ENCODE data around the gene TRPV4. TPM values are rescaled to one million over a fixed set of nuclear protein-coding genes. Genes with fewer than 3 reads are reported as not detected.
A peak's percentile ranks its signal among the peaks of the same experiment; 100 is the strongest.

Gene TRPV4
- total RNA-seq, 1 experiment from 2014 or later: 2.9 TPM

DNA sequence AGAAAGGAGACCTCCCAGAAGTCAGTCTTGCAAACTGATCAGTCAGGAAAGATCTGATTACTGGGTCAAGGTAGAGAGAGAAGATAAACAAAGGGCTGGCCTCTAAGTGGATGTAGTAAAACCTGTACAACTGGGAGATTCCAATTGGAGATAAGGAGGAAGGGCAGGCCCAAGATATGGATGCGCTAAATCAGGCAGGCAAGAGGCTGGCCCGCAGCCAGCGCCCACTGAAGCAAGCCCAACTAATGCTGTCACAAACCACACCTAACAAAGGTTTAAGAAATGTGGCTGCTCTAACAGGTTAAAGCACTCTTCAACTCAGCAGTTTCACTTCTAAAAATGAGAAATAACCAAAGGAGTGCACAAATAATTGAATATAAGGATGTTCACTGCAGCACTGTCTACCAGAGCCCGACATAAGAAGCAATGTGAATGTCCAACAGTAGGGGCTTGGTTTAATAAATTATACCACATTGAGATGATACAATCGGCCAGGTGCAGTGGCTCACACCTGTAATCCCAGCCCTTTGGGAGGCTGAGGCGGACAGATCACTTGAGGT lies 42.5 kb upstream of the TRPV4 start (continued):
- TF ChIP-seq, protein P1, sequence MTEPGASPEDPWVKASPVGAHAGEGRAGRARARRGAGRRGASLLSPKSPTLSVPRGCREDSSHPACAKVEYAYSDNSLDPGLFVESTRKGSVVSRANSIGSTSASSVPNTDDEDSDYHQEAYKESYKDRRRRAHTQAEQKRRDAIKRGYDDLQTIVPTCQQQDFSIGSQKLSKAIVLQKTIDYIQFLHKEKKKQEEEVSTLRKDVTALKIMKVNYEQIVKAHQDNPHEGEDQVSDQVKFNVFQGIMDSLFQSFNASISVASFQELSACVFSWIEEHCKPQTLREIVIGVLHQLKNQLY (CRISPR knock-in tag; IDR thresholded peaks at IDR 0.05): no peak

GRCh38 chr12:109873653-109874052 lies 40.5 kb upstream of the TRPV4 start:
- Mint-ChIP-seq H3K27me3 (ENCODE audit: low read depth) (no peaks in the 10 kb centered on the region), H3K4me1 (peaks cover 30% of the 10 kb centered on the region), H3K9me3 (no peaks in the 10 kb centered on the region), H3K36me3 (no peaks in the 10 kb centered on the region), H3K27ac (no peak overlapping the region), H3K4me3 (no peak overlapping the region)
- ATAC-seq (no peak), DNase-seq (ENCODE audit: low spot score) (no peak)
- no peak for TF ChIP-seq NFE2L1 (CRISPR knock-in tag; IDR thresholded peaks at IDR 0.05)
- no peak for TF ChIP-seq TP53 (CRISPR knock-in tag; IDR thresholded peaks at IDR 0.05)
- no peak for TF ChIP-seq FOXJ3 (CRISPR knock-in tag; IDR thresholded peaks at IDR 0.05; ENCODE audit: borderline replicate concordance)
- TF ChIP-seq, protein P2, sequence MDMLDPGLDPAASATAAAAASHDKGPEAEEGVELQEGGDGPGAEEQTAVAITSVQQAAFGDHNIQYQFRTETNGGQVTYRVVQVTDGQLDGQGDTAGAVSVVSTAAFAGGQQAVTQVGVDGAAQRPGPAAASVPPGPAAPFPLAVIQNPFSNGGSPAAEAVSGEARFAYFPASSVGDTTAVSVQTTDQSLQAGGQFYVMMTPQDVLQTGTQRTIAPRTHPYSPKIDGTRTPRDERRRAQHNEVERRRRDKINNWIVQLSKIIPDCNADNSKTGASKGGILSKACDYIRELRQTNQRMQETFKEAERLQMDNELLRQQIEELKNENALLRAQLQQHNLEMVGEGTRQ (CRISPR knock-in tag; IDR thresholded peaks at IDR 0.05): no peak
- CTCF ChIA-PET: interaction anchor here (1.3 to 2.3 kb wide), 2 partner anchors 28 to 38 kb away, joined by 3 to 5 read pairs; no protein-coding TSS in a partner anchor
- POLR2A ChIA-PET: interaction anchor here (0.7 kb wide), 1 partner anchor 28 kb away, joined by 8 read pairs; no protein-coding TSS in a partner anchor

GRCh38 chr12:109871668-109872314 lies 38.6 kb upstream of the TRPV4 start:
- H3K4me3 Mint-ChIP-seq: no peak overlapping the region
- H3K4me1 Mint-ChIP-seq: peaks cover 12% of the 10 kb centered on the region
- no peaks in the 10 kb centered on the region for H3K36me3 Mint-ChIP-seq
- CTCF ChIA-PET: interaction anchor here (2.3 to 2.6 kb wide), 2 partner anchors 18 to 27 kb away, joined by 5 to 11 read pairs; no protein-coding TSS in a partner anchor
- H3K9me3 Mint-ChIP-seq: no peaks in the 10 kb centered on the region
- no peak for TF ChIP-seq CREB1 (CRISPR knock-in tag; IDR thresholded peaks at IDR 0.05)
- no peak for TF ChIP-seq ZNF138 (CRISPR knock-in tag; conservative IDR thresholded peaks at IDR 0.05)
- TF ChIP-seq FOXK1 (CRISPR knock-in tag; IDR thresholded peaks at IDR 0.05): no peak
- TF ChIP-seq, protein P3, sequence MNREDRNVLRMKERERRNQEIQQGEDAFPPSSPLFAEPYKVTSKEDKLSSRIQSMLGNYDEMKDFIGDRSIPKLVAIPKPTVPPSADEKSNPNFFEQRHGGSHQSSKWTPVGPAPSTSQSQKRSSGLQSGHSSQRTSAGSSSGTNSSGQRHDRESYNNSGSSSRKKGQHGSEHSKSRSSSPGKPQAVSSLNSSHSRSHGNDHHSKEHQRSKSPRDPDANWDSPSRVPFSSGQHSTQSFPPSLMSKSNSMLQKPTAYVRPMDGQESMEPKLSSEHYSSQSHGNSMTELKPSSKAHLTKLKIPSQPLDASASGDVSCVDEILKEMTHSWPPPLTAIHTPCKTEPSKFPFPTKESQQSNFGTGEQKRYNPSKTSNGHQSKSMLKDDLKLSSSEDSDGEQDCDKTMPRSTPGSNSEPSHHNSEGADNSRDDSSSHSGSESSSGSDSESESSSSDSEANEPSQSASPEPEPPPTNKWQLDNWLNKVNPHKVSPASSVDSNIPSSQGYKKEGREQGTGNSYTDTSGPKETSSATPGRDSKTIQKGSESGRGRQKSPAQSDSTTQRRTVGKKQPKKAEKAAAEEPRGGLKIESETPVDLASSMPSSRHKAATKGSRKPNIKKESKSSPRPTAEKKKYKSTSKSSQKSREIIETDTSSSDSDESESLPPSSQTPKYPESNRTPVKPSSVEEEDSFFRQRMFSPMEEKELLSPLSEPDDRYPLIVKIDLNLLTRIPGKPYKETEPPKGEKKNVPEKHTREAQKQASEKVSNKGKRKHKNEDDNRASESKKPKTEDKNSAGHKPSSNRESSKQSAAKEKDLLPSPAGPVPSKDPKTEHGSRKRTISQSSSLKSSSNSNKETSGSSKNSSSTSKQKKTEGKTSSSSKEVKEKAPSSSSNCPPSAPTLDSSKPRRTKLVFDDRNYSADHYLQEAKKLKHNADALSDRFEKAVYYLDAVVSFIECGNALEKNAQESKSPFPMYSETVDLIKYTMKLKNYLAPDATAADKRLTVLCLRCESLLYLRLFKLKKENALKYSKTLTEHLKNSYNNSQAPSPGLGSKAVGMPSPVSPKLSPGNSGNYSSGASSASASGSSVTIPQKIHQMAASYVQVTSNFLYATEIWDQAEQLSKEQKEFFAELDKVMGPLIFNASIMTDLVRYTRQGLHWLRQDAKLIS (CRISPR knock-in tag; IDR thresholded peaks at IDR 0.05; ENCODE audit: borderline replicate concordance): no peak
- TF ChIP-seq, protein P4, sequence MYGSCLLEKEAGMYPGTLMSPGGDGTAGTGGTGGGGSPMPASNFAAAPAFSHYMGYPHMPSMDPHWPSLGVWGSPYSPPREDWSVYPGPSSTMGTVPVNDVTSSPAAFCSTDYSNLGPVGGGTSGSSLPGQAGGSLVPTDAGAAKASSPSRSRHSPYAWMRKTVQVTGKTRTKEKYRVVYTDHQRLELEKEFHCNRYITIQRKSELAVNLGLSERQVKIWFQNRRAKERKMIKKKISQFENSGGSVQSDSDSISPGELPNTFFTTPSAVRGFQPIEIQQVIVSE (CRISPR knock-in tag; IDR thresholded peaks at IDR 0.05; ENCODE audit: borderline replicate concordance): no peak
- TF ChIP-seq ELF4 (CRISPR knock-in tag; IDR thresholded peaks at IDR 0.05; ENCODE audit: low read depth): no peak
- no peak for TF ChIP-seq ZNF317 (CRISPR knock-in tag; IDR thresholded peaks at IDR 0.05; ENCODE audit: borderline replicate concordance, low read depth)
- no peak for TF ChIP-seq CREM (CRISPR knock-in tag; IDR thresholded peaks at IDR 0.05)
- TF ChIP-seq, protein P5, sequence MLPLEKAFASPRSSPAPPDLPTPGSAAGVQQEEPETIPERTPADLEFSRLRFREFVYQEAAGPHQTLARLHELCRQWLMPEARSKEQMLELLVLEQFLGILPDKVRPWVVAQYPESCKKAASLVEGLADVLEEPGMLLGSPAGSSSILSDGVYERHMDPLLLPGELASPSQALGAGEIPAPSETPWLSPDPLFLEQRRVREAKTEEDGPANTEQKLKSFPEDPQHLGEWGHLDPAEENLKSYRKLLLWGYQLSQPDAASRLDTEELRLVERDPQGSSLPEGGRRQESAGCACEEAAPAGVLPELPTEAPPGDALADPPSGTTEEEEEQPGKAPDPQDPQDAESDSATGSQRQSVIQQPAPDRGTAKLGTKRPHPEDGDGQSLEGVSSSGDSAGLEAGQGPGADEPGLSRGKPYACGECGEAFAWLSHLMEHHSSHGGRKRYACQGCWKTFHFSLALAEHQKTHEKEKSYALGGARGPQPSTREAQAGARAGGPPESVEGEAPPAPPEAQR (CRISPR knock-in tag; IDR thresholded peaks at IDR 0.05): no peak
- TF ChIP-seq, protein P6, sequence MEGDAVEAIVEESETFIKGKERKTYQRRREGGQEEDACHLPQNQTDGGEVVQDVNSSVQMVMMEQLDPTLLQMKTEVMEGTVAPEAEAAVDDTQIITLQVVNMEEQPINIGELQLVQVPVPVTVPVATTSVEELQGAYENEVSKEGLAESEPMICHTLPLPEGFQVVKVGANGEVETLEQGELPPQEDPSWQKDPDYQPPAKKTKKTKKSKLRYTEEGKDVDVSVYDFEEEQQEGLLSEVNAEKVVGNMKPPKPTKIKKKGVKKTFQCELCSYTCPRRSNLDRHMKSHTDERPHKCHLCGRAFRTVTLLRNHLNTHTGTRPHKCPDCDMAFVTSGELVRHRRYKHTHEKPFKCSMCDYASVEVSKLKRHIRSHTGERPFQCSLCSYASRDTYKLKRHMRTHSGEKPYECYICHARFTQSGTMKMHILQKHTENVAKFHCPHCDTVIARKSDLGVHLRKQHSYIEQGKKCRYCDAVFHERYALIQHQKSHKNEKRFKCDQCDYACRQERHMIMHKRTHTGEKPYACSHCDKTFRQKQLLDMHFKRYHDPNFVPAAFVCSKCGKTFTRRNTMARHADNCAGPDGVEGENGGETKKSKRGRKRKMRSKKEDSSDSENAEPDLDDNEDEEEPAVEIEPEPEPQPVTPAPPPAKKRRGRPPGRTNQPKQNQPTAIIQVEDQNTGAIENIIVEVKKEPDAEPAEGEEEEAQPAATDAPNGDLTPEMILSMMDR (IDR thresholded peaks at IDR 0.05): no peak
- TF ChIP-seq TEAD4 (CRISPR knock-in tag; IDR thresholded peaks at IDR 0.05): no peak
- TF ChIP-seq NR3C1 (CRISPR knock-in tag; conservative IDR thresholded peaks at IDR 0.05; ENCODE audit: low read depth): no peak
- TF ChIP-seq, protein P7, sequence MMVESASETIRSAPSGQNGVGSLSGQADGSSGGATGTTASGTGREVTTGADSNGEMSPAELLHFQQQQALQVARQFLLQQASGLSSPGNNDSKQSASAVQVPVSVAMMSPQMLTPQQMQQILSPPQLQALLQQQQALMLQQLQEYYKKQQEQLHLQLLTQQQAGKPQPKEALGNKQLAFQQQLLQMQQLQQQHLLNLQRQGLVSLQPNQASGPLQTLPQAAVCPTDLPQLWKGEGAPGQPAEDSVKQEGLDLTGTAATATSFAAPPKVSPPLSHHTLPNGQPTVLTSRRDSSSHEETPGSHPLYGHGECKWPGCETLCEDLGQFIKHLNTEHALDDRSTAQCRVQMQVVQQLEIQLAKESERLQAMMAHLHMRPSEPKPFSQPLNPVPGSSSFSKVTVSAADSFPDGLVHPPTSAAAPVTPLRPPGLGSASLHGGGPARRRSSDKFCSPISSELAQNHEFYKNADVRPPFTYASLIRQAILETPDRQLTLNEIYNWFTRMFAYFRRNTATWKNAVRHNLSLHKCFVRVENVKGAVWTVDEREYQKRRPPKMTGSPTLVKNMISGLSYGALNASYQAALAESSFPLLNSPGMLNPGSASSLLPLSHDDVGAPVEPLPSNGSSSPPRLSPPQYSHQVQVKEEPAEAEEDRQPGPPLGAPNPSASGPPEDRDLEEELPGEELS (CRISPR knock-in tag; IDR thresholded peaks at IDR 0.05): no peak
- no peak for TF ChIP-seq NFATC4 (CRISPR knock-in tag; IDR thresholded peaks at IDR 0.05)
- no peak for TF ChIP-seq ESRRA (CRISPR knock-in tag; IDR thresholded peaks at IDR 0.05; ENCODE audit: borderline replicate concordance)
- H3K27ac Mint-ChIP-seq: peak overlapping the region; percentile 56; the same call in 1 of the 2 replicates
- no peak for DNase-seq (ENCODE audit: low spot score)
- POLR2A ChIA-PET: interaction anchor here (0.5 to 0.6 kb wide), 2 partner anchors 13 to 105 kb away, joined by 3 to 7 read pairs; no protein-coding TSS in a partner anchor
- no peak for ATAC-seq
- H3K27me3 Mint-ChIP-seq (ENCODE audit: low read depth): no peaks in the 10 kb centered on the region
